ENCODE data around the gene GPR146.

DNA sequence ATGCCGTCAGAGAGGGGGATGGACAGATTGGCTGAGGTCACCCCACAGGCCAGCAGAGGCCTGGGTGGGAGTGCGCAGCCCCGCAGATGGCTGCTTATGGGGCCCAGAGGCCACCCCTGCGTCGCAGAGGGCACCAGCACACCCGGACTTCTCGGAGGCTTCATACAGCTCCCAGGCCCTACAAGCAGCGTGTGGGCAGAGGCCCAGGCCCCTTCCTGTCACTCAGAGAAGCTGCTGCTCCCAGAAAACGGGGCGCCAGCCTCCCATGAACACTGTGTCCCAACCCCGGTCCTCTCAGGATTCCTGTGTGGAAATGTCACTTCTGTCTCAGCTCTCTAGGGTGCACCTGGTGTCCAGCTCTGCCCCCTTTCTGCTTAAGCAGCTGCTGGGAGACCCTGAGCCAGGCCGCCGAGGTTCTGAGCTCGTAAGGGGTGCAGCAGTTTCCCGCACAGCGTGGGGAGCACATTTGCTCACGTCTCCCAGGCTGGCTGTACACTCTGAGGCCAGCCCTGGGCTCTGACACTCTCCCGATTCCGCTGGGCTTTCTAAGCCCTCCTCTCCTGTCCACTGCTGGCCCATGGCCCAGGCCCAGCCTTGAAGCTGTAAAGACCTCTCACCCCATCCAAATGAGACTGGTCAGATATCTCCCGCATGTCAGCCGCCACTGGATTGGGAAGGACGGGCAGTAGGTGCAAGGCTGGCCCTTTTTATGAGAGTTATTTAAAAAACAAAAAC lies 6.8 kb downstream of the GPR146 start:
- TF ChIP-seq, protein P1, sequence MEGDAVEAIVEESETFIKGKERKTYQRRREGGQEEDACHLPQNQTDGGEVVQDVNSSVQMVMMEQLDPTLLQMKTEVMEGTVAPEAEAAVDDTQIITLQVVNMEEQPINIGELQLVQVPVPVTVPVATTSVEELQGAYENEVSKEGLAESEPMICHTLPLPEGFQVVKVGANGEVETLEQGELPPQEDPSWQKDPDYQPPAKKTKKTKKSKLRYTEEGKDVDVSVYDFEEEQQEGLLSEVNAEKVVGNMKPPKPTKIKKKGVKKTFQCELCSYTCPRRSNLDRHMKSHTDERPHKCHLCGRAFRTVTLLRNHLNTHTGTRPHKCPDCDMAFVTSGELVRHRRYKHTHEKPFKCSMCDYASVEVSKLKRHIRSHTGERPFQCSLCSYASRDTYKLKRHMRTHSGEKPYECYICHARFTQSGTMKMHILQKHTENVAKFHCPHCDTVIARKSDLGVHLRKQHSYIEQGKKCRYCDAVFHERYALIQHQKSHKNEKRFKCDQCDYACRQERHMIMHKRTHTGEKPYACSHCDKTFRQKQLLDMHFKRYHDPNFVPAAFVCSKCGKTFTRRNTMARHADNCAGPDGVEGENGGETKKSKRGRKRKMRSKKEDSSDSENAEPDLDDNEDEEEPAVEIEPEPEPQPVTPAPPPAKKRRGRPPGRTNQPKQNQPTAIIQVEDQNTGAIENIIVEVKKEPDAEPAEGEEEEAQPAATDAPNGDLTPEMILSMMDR (IDR thresholded peaks at IDR 0.05; ENCODE audit: poor library complexity): no peak
- TF ChIP-seq EZH2 (IDR thresholded peaks at IDR 0.05; ENCODE audit: borderline replicate concordance): no peak
